ENCODE measurements around the gene USP26.
"Not testable (repeated sequence)": the region's sequence is repeated elsewhere in the genome, so short reads cannot be mapped to it uniquely, and the experiment has no call there.

USP26 gene

GRCh38 chrX:133042260-133042659 lies 54.6 kb downstream of the USP26 start:
- no peak for DNase-seq (ENCODE audit: extremely low spot score, insufficient read length, low read depth)
- no peak for FAIRE-seq

DNA sequence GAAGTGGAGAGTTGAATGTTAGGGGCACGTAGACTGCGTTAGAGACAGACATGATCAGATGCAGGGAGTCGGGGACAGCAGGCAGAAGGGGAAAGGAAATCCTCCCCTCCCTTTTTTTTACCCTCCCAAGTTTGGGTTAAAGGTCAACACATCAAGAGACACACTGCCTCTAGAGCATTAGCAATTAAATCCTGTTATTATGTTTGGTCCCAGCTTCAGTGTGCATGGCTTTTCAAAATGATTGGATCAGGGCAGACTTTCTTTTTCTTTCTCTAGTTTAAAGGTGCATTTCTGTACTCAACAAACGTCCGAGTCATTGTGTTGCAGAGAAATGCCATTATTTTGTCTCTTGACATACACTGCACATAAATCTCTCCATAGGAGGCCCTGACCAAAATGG lies 63.9 kb downstream of the USP26 start:
- FAIRE-seq: no peak
- DNase-seq (ENCODE audit: extremely low spot score, insufficient read length, low read depth): no peak

DNA sequence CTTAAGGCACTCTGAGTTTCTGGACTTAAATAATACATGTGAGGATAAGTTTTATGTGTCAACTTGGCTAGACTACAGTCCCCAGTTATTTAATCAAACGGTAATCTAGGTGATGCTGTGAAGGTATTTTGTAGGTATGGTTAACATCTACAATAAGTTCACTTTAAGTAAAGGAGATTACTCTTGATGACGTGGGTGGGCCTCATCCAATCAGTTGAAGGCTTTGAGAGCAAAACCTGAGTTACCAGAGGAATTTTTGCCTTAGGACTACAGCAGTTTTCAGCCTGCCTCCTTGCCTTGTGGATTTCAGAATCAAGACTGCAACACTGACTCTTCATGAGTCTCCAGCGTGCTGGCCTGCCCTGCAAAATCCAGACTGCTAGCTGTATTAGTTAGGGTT lies 78.7 kb downstream of the USP26 start:
- no peak for DNase-seq (ENCODE audit: extremely low spot score, insufficient read length, low read depth)
- FAIRE-seq: no peak

- no peak for DNase-seq (ENCODE audit: extremely low spot score, insufficient read length, low read depth)
- no peak for FAIRE-seq
Measured at GRCh38 chrX:133007458-133007857, 89.5 kb downstream of the USP26 start.

- no peak for DNase-seq (ENCODE audit: extremely low spot score, insufficient read length, low read depth)
- no peak for FAIRE-seq
Measured at GRCh38 chrX:133005616-133006015, 91.3 kb downstream of the USP26 start.

GRCh38 chrX:133005042-133005441 lies 91.9 kb downstream of the USP26 start:
- FAIRE-seq: peak; percentile 80
- DNase-seq (ENCODE audit: extremely low spot score, insufficient read length, low read depth): no peak

DNA sequence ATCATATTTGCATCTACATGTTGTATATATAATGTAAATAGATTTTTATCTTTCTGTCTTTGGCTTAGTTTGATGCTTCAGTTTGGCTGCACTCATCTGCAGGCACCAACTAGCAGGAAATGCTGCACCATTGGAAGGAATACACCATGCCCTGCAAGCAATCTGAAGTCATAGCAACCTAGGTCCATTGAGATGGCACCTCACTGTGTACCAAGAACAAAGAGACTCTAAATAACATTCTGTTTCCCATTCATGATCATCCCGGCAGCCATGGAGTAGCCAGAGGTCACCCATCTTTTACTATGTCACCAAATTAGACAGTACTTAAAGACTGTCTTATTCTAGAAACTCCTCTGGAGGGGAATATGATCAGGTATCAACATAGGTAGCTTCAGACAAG lies 97.7 kb downstream of the USP26 start:
- FAIRE-seq: no peak

GRCh38 chrX:132990835-132991234 lies 106.1 kb downstream of the USP26 start:
- FAIRE-seq (no peak), DNase-seq (ENCODE audit: extremely low spot score, insufficient read length, low read depth) (no peak)

More for the DNA sequence above, 97.7 kb downstream of the USP26 start:
- no peak for DNase-seq (ENCODE audit: extremely low spot score, insufficient read length, low read depth)

DNA sequence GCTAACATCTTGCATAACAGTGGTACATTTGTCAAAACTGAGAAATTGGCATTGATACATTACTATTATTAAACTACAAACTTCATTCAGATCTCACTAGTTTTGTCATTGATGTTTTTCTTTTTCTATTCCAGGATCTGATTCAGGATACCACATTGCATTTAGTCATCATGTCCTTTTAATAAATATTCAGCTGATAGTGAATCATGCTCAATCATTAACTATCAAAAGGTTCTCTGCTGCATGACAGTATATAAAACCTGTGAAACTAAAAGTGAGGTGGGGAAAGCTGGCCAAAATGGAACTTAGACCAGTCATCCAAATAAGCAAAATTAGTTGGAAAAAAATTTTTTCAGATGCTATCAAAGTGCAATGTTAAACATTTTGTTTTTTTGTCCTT lies 110.4 kb downstream of the USP26 start:
- no peak for FAIRE-seq
- DNase-seq (ENCODE audit: extremely low spot score, insufficient read length, low read depth): no peak

DNA sequence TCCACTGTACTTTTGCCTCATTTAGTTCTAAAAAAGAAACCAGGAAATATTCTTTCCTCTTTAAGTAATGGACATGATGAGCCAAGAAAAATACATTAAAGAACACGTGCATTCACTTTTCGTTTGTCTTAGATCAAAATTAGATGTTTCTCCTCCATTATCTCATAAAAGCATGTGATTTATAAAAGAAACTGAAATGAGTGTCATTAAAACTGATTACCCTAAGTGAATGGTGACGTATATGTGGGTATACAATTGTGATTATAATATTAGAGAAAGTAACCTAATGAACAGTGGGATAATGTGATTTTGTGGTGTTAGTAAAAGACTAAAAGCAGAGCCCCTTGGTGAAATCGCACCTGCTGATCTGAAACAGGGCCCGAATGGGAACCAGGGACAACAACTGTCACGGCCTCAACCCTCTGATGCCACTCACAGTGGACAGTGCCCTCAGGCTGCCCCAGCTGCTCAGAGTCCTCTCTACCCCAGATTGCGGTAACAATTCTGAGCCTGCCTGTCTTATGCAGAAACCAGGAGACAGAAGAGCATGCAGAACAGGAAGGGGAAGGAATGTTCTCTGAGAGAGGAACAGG lies 112.8 kb downstream of the USP26 start:
- FAIRE-seq: no peak
- no peak for DNase-seq (ENCODE audit: extremely low spot score, insufficient read length, low read depth)

GRCh38 chrX:132983496-132983895 lies 113.4 kb downstream of the USP26 start:
- DNase-seq (ENCODE audit: extremely low spot score, insufficient read length, low read depth) (no peak), FAIRE-seq (peak; percentile 41)

GRCh38 chrX:132980035-132980434 lies 116.9 kb downstream of the USP26 start:
- not testable (repeated sequence) for DNase-seq (ENCODE audit: extremely low spot score, insufficient read length, low read depth); FAIRE-seq

Data from GM18507 (cell line).